ENCODE results near the gene DNAH6. TPM values are rescaled to one million over a fixed set of nuclear protein-coding genes. Genes with fewer than 3 reads are reported as not detected.

Gene DNAH6
- total and polyA plus RNA-seq, 2 of the 8 experiments (the other 6 are each of a cell fraction or from before 2014, with no cell fraction given), result 0.06 to 0.43 TPM

DNA sequence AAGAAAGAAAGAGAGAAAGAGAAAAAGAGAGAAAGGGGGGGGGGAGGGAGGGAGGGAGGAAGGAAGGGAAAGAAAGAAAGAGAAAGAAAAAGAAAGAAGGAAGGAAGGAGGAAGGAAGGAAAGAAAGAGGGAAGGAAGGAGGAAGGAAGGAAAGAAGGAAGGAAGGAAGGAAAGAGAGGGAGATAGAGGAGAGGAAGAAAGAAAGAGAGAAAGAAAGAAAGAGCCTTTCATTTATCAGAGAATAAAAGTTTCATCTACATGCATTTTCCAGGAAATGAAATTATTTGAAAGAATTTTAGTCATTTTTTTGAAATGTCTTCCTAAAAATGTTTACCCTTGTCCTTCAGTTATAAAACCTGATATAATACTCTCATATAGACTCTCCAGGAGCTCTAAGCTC lies 192.1 kb downstream of the DNAH6 start:
- FAIRE-seq, result no peak
- H3K14ac ChIP-seq (ENCODE audit: insufficient read length), result no peak overlapping the region
- H3K79me2 ChIP-seq (ENCODE audit: control insufficient read depth in 1 of 2, insufficient read depth in 2 of 2, low read length in 2 of 2), result no peaks in the 10 kb centered on the region
- H3K27me3 ChIP-seq (replicated peaks in 1 of 4; ENCODE audit: control insufficient read depth in 3 of 4, extremely low read depth in 1 of 4, insufficient read depth in 3 of 4, low read length in 3 of 4), result no peaks in the 10 kb centered on the region; a peak in 1 of 7 replicates
- H3K36me3 ChIP-seq (ENCODE audit: control insufficient read depth in 2 of 4, insufficient read depth in 4 of 4, low read length in 3 of 4), result no peaks in the 10 kb centered on the region
- H2BK5ac ChIP-seq (ENCODE audit: low read depth, low read length), result no peak overlapping the region
- H2BK120ac ChIP-seq (replicated peaks; ENCODE audit: low read depth, low read length), result no peak overlapping the region
- no peak overlapping the region for H3K56ac ChIP-seq (replicated peaks; ENCODE audit: insufficient read length, low read depth, low read length)
- no peak overlapping the region for H3K9ac ChIP-seq (replicated peaks in 1 of 4; ENCODE audit: extremely low read depth in 1 of 4, low read depth in 3 of 4, low read length in 3 of 4)
- no peaks in the 10 kb centered on the region for H3K79me1 ChIP-seq (ENCODE audit: low read depth, low read length)
- no peaks in the 10 kb centered on the region for H3K23me2 ChIP-seq (ENCODE audit: low read depth, low read length)
- H3K4me1 ChIP-seq (replicated peaks in 1 of 4; ENCODE audit: control insufficient read depth in 3 of 4, insufficient read depth in 4 of 4, low read length in 3 of 4), result no peaks in the 10 kb centered on the region
- no peak overlapping the region for H2BK12ac ChIP-seq (ENCODE audit: low read depth, low read length)
- CTCF ChIA-PET (ENCODE audit: partially characterized antibody), result no interaction called here
- no peak for DNase-seq (ENCODE audit: low read depth in 1 of 2, low spot score in 2 of 2)
- no peak overlapping the region for H2AFZ ChIP-seq (ENCODE audit: low read length)
- no peak overlapping the region for H2BK20ac ChIP-seq (ENCODE audit: low read length)
- no peak overlapping the region for H4K8ac ChIP-seq (ENCODE audit: extremely low read depth, insufficient read depth, low read length)
- H3K4ac ChIP-seq (replicated peaks; ENCODE audit: insufficient read length, low read depth, low read length), result no peak overlapping the region
- H2AK5ac ChIP-seq (ENCODE audit: low read depth, low read length), result no peak overlapping the region
- H3K4me3 ChIP-seq (ENCODE audit: extremely low read depth in 1 of 4, insufficient read depth in 2 of 4, low read depth in 3 of 4, low read length in 4 of 4), result no peak overlapping the region
- H3K23ac ChIP-seq (ENCODE audit: insufficient read length), result no peak overlapping the region
- no peak overlapping the region for H3K27ac ChIP-seq (ENCODE audit: low read depth, low read length)
- H3K9me3 ChIP-seq (ENCODE audit: insufficient read depth in 2 of 2, low read depth in 1 of 2, low read length in 1 of 2), result no peaks in the 10 kb centered on the region
- H4K20me1 ChIP-seq (replicated peaks in 1 of 2; ENCODE audit: control insufficient read depth in 1 of 2, insufficient read depth in 2 of 2, low read length in 2 of 2), result no peaks in the 10 kb centered on the region
- H4K91ac ChIP-seq (replicated peaks; ENCODE audit: insufficient read length, low read length), result no peak overlapping the region
- H4K5ac ChIP-seq (ENCODE audit: insufficient read length, low read depth, low read length), result no peak overlapping the region
- H3K18ac ChIP-seq (ENCODE audit: extremely low read depth, low read length), result no peak overlapping the region
- POLR2A ChIA-PET (ENCODE audit: partially characterized antibody), result no interaction called here
- no peak overlapping the region for H3K4me2 ChIP-seq (ENCODE audit: insufficient read depth in 1 of 2, low read depth in 2 of 2, low read length in 2 of 2)
- no peak overlapping the region for H2BK15ac ChIP-seq (ENCODE audit: low read length)
- TF ChIP-seq TBP (IDR thresholded peaks at IDR 0.05; ENCODE audit: low read depth, low read length) (no peak), POLR2A (IDR thresholded peaks at IDR 0.05; ENCODE audit: control extremely low read depth in 1 of 2, low read depth in 2 of 2, low read length in 2 of 2) (no peak), CBX5 (IDR thresholded peaks at IDR 0.05; ENCODE audit: low read depth, low read length) (no peak), RXRA (IDR thresholded peaks at IDR 0.05; ENCODE audit: insufficient read depth, low read depth, low read length) (no peak), GABPA (IDR thresholded peaks at IDR 0.05; ENCODE audit: borderline replicate concordance, insufficient read depth, low read length) (no peak), CEBPB (IDR thresholded peaks at IDR 0.05; ENCODE audit: low read depth, low read length) (no peak), TEAD4 (IDR thresholded peaks at IDR 0.05; ENCODE audit: low read depth, low read length) (no peak), SP2 (IDR thresholded peaks at IDR 0.05; ENCODE audit: low read length) (no peak), KDM5A (IDR thresholded peaks at IDR 0.05; ENCODE audit: low read length) (no peak), POU5F1 (IDR thresholded peaks at IDR 0.05; ENCODE audit: low read depth, low read length) (no peak), SIX5 (IDR thresholded peaks at IDR 0.05; ENCODE audit: low read depth, low read length) (no peak), SAP30 (IDR thresholded peaks at IDR 0.05; ENCODE audit: insufficient read depth, insufficient replicate concordance, low read length) (no peak), TAF7 (optimal IDR thresholded peaks at IDR 0.05; ENCODE audit: borderline replicate concordance, low read depth, low read length) (no peak), KDM4A (IDR thresholded peaks at IDR 0.05; ENCODE audit: low read depth, low read length, severe bottlenecking) (no peak), PHF8 (conservative IDR thresholded peaks at IDR 0.05; ENCODE audit: low read depth, low read length) (no peak)
- TF ChIP-seq, protein P1, sequence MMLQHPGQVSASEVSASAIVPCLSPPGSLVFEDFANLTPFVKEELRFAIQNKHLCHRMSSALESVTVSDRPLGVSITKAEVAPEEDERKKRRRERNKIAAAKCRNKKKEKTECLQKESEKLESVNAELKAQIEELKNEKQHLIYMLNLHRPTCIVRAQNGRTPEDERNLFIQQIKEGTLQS (IDR thresholded peaks at IDR 0.05; ENCODE audit: insufficient read depth, low read depth, low read length), result no peak
